Measurements from ENCODE around the gene CROCC.
"Not testable (repeated sequence)": the region's sequence is repeated elsewhere in the genome, so short reads cannot be mapped to it uniquely, and the experiment has no call there.

The CROCC gene

DNA sequence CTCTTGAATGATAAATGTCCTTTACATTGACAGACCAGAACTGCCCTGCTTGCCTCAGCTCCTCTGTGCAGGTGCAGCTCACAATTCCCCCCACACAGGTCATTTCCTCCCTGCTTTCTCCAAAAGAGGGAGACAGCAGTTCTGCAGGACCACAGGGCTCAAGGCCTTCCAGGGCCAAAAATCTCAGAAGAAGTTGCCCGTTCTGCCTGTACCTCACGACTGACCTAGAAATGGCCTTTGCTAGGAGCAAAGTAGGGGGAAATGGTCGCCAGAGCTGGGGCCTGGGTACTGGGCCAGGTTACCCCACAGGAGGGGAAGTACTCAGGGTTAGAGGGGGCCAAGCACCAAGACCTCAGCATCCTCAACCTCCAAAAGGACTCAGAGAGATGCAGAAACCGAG lies 14.9 kb upstream of the CROCC start:
- no peak for DNase-seq (ENCODE audit: low read depth)
- no peak overlapping the region for H3K4me3 ChIP-seq (ENCODE audit: control insufficient read depth, low read depth, low read length)
- TF ChIP-seq, protein P1, sequence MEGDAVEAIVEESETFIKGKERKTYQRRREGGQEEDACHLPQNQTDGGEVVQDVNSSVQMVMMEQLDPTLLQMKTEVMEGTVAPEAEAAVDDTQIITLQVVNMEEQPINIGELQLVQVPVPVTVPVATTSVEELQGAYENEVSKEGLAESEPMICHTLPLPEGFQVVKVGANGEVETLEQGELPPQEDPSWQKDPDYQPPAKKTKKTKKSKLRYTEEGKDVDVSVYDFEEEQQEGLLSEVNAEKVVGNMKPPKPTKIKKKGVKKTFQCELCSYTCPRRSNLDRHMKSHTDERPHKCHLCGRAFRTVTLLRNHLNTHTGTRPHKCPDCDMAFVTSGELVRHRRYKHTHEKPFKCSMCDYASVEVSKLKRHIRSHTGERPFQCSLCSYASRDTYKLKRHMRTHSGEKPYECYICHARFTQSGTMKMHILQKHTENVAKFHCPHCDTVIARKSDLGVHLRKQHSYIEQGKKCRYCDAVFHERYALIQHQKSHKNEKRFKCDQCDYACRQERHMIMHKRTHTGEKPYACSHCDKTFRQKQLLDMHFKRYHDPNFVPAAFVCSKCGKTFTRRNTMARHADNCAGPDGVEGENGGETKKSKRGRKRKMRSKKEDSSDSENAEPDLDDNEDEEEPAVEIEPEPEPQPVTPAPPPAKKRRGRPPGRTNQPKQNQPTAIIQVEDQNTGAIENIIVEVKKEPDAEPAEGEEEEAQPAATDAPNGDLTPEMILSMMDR (conservative IDR thresholded peaks at IDR 0.05; ENCODE audit: control insufficient read depth, insufficient read depth, low read depth, low read length): no peak

- no peak for DNase-seq (ENCODE audit: low read depth)
- no peak overlapping the region for H3K4me3 ChIP-seq (ENCODE audit: control insufficient read depth, low read depth, low read length)
- TF ChIP-seq, protein P1 (conservative IDR thresholded peaks at IDR 0.05; ENCODE audit: control insufficient read depth, insufficient read depth, low read depth, low read length): no peak
These were observed 13.6 kb upstream of the CROCC start for GRCh38 chr1:16907870-16908758.

- H3K4me3 ChIP-seq (ENCODE audit: control insufficient read depth, low read depth, low read length); DNase-seq (ENCODE audit: low read depth): not testable (repeated sequence)
These were observed 9.6 kb upstream of the CROCC start for GRCh38 chr1:16911851-16912721.

DNA sequence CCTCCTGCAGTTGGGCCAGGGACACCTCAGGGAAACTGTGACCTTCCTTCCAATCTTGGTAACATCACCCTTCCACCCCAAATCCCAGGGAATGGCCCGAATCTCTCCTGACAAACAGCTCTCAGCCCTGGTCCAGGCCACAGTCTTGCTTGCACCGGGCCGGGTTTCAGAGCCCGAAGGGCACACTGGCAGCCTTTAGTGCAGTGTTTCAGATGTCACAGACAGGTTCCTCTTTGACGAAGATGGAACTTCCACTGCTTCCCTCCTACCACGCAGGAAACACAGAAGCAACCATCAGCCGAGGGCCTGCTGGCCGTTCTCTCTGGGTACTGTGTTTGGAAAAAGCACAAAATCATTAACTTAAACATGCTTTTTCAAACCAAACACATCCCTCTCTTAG lies 9.0 kb upstream of the CROCC start:
- not testable (repeated sequence) for H3K4me3 ChIP-seq (ENCODE audit: control insufficient read depth, low read depth, low read length); DNase-seq (ENCODE audit: low read depth)

- TF ChIP-seq, protein P1 (conservative IDR thresholded peaks at IDR 0.05; ENCODE audit: control insufficient read depth, insufficient read depth, low read depth, low read length): no peak
- H3K4me3 ChIP-seq (ENCODE audit: control insufficient read depth, low read depth, low read length): peak overlapping the region; percentile 57
- DNase-seq (ENCODE audit: low read depth): no peak
These were observed 8.4 kb upstream of the CROCC start for GRCh38 chr1:16913181-16913832.

DNA sequence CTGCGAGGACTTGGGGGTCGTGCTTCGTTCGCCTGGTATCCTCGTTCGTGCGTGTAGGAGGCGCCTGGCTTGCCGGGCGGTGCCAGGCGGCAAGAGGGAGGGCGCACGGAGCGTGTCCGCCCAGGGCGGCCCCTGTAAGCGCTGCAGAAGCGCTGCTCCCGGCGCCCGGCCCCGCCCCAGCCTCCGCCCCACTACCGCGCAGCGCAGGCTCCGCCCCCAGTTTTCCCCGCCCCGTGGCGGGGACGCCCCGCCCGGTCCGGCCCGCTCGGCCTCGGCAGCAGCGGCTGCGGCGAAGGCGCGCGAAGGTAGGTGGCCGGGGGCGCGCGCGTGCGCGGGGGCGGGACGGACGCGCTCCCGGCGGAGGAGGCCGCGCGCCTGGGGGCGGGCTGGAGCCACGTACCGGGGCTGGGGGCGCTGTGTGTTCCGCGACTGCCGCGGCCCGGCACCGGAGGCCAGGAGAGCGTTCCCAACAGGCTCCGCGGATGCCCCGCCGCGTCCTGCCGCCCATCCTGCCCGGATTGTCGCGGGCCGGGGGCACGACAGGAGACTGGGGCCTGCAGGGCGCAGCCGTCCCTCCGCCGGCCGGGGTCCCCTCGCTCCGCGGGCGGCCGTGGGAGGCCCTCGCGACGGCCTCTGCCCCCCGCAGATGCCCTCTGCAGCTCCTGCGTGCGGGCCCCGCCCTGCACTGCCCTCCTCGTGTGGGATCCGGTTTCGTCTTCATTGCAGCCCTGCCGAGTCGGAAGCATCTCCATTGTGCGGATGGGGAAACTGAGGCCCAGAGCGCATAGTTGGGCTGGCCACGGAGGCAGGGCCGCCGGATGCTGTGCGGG lies 7.7 kb upstream of the CROCC start:
- peak overlapping the region; percentile 72 for H3K4me3 ChIP-seq (ENCODE audit: control insufficient read depth, low read depth, low read length)
- DNase-seq (ENCODE audit: low read depth): peak; percentile 93
- TF ChIP-seq, protein P1 (conservative IDR thresholded peaks at IDR 0.05; ENCODE audit: control insufficient read depth, insufficient read depth, low read depth, low read length): no peak

- H3K4me3 ChIP-seq (ENCODE audit: control insufficient read depth, low read depth, low read length): peak overlapping the region; percentile 72
- not testable (repeated sequence) for DNase-seq (ENCODE audit: low read depth)
These were observed 6.7 kb upstream of the CROCC start for GRCh38 chr1:16914928-16915626.

All from fibroblast of mammary gland (primary cell).